CD4-positive, alpha-beta T cell treated with Interleukin-21 for 1 hour (primary cell): ENCODE data around the gene OSBPL2.

ENCODE experiments used
- DNase-seq: peaks from one replicate; pipeline ENCODE4 v3.0.0-alpha.2; 2020

Gene OSBPL2

DNA sequence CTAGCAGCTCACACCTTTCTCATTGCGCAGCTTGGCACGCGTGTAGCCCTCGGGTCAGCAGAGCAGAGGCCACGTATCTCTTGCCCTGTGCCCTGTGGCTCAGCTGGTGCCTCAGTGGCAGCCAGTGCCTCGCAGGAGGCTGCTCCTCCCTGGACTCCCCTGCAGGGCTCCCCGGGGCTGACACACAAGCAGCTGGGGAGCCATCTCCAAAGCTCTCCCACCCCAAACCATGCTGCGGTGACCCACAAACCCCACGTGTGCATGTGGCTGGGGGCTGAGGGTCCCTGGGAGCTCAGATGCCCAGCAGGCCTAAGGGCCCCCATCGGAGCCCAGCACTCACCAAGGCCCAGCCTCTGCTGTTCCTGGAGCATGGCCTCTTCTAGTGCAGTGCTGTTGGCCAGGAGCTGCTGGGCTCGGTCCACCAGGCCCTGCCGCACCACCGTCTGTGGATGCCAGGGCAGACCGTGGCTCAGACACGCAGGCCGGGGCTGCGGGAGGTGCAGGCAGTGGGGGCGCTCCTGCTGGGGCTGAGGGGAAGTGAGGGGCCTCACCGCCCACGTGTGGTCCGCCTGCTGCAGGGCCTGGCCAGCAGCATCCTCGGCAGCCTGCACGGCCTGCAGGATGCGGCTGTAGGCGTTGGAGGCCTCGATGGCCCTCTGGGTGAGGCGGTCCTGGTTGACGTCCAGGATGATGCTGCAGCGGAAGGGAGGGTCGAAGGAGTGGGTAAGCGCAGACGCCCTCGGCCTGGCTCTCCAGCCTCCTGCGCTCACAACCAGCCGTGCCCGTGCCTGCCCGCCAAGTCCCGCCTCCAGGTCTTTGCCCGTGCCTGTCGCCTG, 78.2 kb downstream of the OSBPL2 start:
- no peak for DNase-seq

GRCh38 chr20:62317167-62317655, 78.9 kb downstream of the OSBPL2 start:
- no peak for DNase-seq

DNA sequence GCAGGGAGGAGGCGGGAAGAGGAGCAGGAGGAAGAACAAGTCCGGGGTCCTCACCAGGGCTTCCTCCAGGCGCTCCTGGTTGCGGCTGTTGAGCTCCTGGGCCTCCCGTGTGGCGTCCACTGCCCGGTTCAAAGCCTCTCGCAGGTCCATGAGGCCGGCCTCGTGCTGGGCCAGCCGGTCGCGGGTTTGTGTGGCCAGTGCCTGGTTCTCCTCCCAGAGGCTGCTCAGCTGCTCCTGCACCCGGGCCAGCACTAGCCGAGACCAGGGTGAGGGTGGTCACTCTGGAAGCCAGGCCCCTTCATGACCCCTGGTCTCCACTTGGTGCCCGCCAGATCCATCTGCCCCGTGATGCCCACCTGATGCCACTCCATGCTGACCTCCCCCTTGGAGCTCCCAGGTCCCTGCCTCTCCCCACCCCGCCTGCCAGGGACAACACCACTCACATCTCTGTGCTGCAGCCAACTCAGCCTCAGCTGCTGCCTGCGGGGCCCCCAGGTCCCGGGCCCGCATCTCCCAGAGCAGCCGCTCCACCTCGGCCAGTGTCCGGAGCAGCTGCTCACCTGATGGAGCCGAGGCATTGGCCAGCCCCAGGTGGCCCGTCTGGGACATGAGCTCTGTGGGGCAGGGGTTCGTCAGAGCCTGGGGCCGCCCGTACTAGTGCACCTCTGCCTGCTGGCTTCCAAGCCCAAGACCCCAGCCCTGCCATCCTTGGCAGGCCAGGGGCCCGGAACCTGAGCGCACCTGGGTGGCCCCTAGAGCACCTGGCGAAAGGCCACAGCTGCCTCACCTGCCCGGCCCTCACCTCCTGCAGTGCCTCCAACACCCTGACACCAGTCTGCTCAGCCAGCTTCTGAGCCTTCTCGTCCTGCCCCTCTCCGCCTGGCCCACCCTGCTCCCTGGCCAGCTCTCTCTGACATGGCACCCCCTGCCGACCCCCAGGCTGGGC, 80.4 kb downstream of the OSBPL2 start:
- no peak for DNase-seq

DNA sequence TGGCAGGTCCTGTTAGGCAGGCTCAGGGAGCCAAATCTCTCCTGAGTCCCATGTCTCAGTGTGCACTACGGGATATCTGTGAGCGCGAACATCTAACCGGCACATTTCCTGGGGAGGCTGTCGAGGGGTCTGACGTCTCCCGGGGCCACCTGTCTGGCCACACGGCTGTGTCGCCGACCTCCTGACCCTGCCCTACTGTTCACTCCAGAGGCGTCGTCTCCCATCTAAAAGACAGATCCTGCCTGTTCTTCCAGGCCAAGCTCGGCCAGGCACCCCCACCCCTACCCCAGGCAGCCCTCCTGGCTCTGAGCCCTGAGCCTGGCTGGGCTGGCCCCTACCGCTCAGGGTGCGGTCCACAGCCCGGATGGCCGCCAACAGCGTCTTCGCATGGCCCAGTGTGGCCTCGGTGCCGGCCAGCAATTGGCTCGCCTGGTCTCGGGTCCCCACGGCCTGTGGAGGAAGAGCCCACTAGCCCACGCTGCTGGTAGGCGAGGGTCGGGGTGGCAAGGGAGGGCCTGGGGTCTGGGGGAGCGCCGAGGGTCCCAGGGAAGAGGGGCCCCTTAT, 81.1 kb downstream of the OSBPL2 start:
- no peak for DNase-seq

- DNase-seq: no peak
Observed at GRCh38 chr20:62320581-62321354, 82.4 kb downstream of the OSBPL2 start.

- no peak for DNase-seq
Observed at GRCh38 chr20:62321521-62321948, 83.2 kb downstream of the OSBPL2 start.

DNA sequence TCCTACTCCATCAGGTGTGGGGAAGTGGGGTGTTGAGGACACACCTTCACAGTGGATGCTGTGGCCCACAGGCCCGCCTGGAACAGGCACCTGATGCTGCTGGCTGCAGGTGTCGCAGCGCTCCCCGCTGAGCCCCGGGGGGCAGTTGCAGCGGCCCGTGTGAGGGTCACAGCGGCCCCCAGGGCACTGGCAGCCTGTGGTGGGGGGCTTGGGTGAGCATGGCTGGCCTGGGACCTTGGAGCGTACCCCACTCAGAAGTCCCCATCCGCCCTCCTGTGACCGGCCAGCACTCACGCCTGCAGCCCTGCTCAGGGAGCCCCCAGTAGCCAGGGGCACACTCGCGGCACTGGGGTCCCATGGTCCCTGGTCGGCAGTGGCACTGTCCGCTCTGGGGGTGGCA, 83.7 kb downstream of the OSBPL2 start:
- DNase-seq: no peak

DNA sequence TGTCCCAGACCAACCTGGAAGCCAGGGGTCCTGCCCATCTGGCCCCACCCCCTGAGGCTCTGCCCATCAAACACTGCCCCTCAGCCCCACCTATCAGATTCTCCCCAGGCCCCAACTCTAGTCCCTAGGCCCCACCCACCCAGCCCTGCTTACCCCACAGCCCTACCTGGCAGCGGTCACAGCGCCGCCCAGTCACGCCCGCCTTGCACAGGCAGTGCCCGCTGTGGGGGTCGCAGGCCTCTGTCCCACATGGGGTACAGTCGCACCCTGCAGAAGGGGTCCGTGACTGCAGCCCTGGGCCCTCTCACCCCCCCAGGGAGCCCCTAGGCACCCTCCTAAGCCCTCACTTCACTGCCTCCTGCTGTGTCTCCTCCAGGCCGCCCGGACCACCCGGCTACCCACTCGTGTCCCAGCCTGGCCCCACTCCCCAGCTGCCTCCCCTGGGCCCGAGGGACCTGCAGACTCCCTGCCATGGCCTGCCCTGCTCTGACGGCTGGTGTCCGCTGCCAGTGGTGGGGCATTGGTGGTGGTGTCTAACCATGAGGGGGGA, 84.2 kb downstream of the OSBPL2 start:
- DNase-seq: no peak

DNA sequence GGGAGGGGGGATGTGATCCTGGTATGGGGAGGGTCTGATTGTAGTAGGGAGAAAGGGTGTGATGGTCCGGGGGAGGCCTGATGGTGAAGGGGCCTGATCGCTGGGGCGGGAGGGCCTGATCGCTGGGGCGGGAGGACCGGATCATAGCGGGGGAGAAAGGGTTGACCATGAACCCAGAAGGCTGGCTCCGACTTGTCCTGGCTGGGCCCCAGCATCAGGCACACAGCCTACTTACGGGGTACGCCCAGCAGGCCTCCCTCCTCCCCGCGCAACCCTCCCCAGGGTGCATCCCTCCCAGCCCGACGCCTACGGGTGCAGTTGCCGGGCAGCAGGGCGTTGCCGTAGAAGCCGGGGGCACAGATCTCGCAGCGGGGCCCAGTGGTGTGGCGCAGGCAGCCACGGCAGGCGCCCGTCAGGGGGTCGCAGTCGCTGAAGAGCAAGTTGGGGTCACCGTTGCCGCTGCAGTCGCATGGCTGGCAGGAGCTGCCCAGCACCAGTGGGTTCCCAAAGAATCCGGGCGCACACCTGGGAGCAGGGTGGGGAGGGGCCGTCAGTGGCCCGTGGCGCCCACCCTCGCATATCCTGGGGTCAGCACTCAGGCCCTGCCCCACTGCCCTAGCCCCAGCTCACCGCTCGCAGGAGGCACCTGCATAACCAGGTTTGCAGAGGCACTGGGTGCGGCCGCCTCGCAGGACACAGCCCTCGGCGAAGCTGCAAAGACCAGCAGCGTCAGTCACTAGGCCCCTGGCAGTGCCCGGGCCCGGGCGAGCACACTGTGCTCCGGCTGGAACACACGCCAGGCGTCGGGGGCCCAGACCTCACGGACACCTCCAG, 85.0 kb downstream of the OSBPL2 start:
- DNase-seq: no peak

DNA sequence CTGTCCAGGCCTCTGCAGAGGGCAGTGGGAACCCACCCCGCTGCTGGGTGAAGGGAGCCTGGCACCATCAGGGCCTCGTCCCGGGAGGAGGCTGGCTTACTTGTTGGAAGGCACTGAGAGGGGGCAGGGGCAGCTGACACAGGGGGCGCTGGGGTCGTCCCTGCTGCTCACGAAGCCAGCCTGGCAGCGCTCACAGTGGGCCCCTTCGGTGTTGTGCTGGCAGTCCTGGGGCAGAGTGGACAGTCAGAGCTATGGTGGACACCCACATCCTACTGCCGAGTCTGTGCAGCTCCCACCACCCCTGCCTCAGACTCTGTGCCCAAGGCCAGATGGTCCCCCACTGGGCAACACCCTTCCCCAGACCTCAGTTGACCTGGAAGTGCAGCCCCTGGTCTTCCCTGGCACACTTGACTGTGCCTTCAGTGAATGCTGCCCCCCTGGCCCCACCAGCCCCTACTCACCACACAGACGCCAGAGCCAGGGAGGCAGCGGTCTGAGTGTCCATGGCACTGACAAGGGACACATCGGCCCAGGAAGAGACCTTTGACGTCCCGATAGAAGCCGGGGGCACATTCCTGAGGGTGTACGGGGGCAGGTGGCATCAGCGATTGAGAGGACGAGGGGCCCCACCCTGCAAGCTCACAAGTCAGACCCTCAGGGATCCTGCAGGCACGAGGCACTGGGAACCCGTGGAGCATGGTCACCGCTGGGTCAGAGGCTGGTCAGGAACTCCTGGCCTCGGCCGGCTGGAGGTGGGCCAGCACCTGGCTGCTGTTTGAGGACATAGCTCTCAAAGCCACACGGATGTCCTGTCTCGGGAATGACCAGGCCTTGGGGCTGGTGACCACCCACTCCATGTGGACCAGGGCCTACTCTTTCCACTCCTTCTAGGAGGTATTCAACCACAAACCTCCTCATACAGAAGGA, 85.9 kb downstream of the OSBPL2 start:
- no peak for DNase-seq

DNA sequence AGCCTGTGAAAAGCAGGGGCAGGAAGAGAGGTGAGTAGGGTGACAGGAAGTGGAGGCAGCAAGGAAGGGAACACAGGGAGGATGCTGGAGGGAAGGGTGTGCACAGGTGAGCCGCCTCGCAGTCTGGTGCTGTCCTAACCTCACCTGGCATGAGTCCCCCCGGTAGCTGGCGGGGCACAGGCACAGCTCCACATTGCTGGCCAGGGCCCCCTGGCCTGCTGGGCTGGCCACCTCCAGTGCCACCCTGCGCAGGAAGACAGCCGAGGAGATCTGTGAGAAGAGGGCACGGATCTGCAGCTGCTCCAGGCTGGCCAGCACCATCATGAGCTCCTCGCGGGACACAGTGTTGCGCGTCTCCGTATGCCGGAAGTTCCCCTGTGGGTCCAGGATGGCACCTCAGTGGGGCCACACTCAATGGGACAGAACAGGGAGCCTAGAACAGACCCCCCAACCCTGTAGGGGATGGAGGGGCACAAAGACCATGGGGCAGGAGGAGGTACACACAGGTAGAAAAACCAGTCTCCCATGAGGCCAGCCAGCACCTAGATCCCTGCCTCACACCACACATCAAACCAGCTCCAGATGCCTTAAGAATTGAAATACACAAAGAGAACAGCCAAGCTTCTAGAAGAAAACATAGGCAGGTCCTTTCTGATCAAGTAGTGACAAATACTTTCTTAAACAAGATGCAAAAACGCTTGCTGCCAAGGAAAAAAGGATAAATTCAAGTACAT, 87.0 kb downstream of the OSBPL2 start:
- DNase-seq: no peak

DNA sequence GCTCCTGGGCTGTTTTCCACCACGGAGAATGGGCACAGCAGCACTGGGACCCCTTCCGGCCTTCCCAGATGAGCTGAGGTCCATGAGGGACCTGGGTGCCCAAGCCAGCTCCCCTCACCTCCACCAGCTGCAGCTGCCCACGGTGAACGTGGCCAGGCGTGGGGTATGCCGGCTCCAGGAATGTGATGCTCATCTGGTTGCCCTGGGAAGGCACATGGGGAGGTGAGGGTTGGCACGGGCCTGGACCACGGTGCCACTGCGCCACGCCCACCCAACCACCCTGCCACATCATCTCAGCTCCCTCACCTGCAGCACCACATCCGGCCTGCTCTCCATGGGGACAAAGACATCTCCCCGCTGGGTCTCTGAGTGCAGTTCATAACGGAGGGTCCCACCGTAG, 88.2 kb downstream of the OSBPL2 start:
- DNase-seq: no peak

GRCh38 chr20:62326959-62327725, 88.8 kb downstream of the OSBPL2 start:
- no peak for DNase-seq

GRCh38 chr20:62327726-62328495, 89.6 kb downstream of the OSBPL2 start:
- no peak for DNase-seq

GRCh38 chr20:62328684-62329388, 90.5 kb downstream of the OSBPL2 start:
- no peak for DNase-seq

DNA sequence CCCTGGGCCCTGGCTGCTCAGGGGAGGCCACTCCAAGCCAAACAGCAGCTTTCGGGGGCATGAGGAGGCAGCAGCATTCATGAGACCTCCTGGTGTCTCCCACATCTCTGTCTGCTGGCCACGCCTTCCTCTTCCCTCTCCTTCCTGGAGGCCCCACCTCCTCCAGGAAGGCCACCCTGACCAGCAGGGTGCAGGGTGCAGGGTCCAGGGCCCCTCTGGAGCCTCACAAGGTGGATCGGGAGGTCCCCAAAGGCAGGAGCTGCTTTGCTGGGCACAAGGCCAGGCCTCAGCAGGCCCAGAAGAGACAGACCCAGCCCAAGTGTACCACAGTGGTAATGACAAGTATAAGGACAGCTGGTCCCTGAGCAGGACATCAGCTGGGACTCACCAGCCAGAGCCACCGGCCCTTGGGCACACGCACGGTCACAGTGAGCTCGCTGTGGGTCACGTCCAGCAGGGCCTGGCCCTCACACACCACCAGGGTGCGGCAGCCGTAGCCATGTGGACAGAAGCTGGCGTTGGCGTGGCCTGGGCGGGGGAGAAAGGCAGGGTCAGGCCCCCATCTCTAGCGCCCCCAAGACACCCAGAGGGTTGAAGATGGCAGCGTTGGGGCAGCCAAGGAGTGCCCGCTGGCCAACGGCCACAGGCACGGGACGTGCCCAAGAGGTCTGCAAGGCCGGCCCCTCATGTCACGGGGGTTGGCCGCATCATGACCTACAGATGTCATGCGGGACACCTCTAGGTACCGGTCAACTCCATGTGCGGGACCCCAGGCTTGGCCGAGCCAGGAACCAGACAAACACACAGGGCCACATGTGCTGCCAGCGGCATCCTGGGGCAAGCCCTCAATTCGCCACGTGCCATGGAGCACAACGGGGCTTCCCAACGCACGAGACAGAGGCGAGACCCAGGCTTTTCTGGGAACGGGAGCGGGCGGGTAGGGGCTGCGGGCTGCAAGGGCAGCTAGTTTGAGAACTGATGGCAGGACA, 91.4 kb downstream of the OSBPL2 start:
- no peak for DNase-seq
